H9 (cell line): ENCODE results near the gene MCL1. TPM values are rescaled to one million over a fixed set of nuclear protein-coding genes. Genes with fewer than 3 reads are reported as not detected.

ENCODE experiments used
- DNase-seq: peaks from one replicate; pipeline ENCODE4 v3.0.0-alpha.2; 2017
- H2AFZ ChIP-seq: one replicate; pipeline ENCODE4 v1.6.1; 2013; ENCODE audit warnings: mild to moderate bottlenecking, low read length, control low read depth, moderate library complexity
- H2AK5ac ChIP-seq: 2 replicates; pipeline ENCODE4 v1.6.1; 2013; ENCODE audit warnings: low read length, control low read depth, mixed read lengths; ENCODE audit not compliant: insufficient read length
- H2BK120ac ChIP-seq: one replicate; pipeline ENCODE4 v1.6.1; 2013; ENCODE audit warnings: low read depth, mild to moderate bottlenecking, low read length, control low read depth, inconsistent platforms; ENCODE audit not compliant: poor library complexity, severe bottlenecking
- H2BK12ac ChIP-seq: 2 replicates; pipeline ENCODE4 v1.6.1; 2013; ENCODE audit warnings: low read length, control low read depth, mixed read lengths, low read depth; ENCODE audit not compliant: insufficient read length
- H2BK15ac ChIP-seq: 2 replicates; pipeline ENCODE4 v1.6.1; 2013; ENCODE audit warnings: low read depth, low read length, control low read depth
- H2BK20ac ChIP-seq: one replicate; pipeline ENCODE4 v1.6.1; 2013; ENCODE audit warnings: low read depth, mild to moderate bottlenecking, low read length, control low read depth, inconsistent platforms; ENCODE audit not compliant: poor library complexity, severe bottlenecking
- H2BK5ac ChIP-seq: 2 replicates; pipeline ENCODE4 v1.6.1; 2013; ENCODE audit warnings: low read length, control low read depth, mixed read lengths; ENCODE audit not compliant: insufficient read length
- H3K14ac ChIP-seq: 2 replicates; pipeline ENCODE4 v1.6.1; 2013; ENCODE audit warnings: low read length, control low read depth; ENCODE audit not compliant: insufficient read depth
- H3K18ac ChIP-seq: 2 replicates; pipeline ENCODE4 v1.6.1; 2013; ENCODE audit warnings: low read depth, mild to moderate bottlenecking, mixed read lengths, low read length, control low read depth; ENCODE audit not compliant: insufficient read length
- H3K23ac ChIP-seq: 2 replicates; pipeline ENCODE4 v1.6.1; 2013; ENCODE audit warnings: low read length, control low read depth, mixed read lengths, low read depth; ENCODE audit not compliant: insufficient read length
- H3K23me2 ChIP-seq: 2 replicates; pipeline ENCODE4 v1.6.1; 2013; ENCODE audit warnings: low read depth, mild to moderate bottlenecking, mixed read lengths, low read length, control low read depth; ENCODE audit not compliant: insufficient read length, poor library complexity, severe bottlenecking
- H3K27ac ChIP-seq: 2 replicates; pipeline ENCODE4 v1.5.1; 2013; ENCODE audit warnings: low read length, control low read depth, mixed read lengths, low read depth; ENCODE audit not compliant: insufficient read length
- H3K27me3 ChIP-seq: 2 replicates; pipeline ENCODE4 v1.6.1; 2013; ENCODE audit warnings: low read length, control low read depth, inconsistent platforms; ENCODE audit not compliant: insufficient read depth
- H3K4ac ChIP-seq: 2 replicates; pipeline ENCODE4 v1.6.1; 2013; ENCODE audit warnings: low read depth, mild to moderate bottlenecking, control low read depth, inconsistent platforms, low read length, moderate library complexity
- H3K4me1 ChIP-seq: 2 replicates; pipeline ENCODE4 v1.6.1; 2013; ENCODE audit warnings: low read length, control low read depth, inconsistent platforms; ENCODE audit not compliant: insufficient read depth
- H3K4me2 ChIP-seq: 2 replicates; pipeline ENCODE4 v1.6.1; 2013; ENCODE audit warnings: low read length, control low read depth, mixed read lengths; ENCODE audit not compliant: insufficient read length, insufficient read depth
- H3K56ac ChIP-seq: 2 replicates; pipeline ENCODE4 v1.6.1; 2013; ENCODE audit warnings: low read depth, mild to moderate bottlenecking, mixed read lengths, low read length, control low read depth; ENCODE audit not compliant: insufficient read length
- H3K79me1 ChIP-seq: 2 replicates; pipeline ENCODE4 v1.6.1; 2013; ENCODE audit warnings: low read depth, mild to moderate bottlenecking, moderate library complexity, low read length, control low read depth, inconsistent platforms; ENCODE audit not compliant: insufficient read depth, poor library complexity, severe bottlenecking
- H3K79me2 ChIP-seq: 2 replicates; pipeline ENCODE4 v1.6.1; 2013; ENCODE audit warnings: low read length, control low read depth, inconsistent platforms; ENCODE audit not compliant: insufficient read depth
- H3K9ac ChIP-seq: 2 replicates; pipeline ENCODE4 v1.6.1; 2013; ENCODE audit warnings: low read length, control low read depth, mixed read lengths; ENCODE audit not compliant: insufficient read length; ENCODE audit errors: extremely low read depth
- H3K9me3 ChIP-seq: one replicate; pipeline ENCODE4 v1.6.1; 2013; ENCODE audit warnings: low read depth, low read length, inconsistent platforms; ENCODE audit not compliant: control insufficient read depth
- H3T11ph ChIP-seq: one replicate; pipeline ENCODE4 v1.6.1; 2013; ENCODE audit warnings: mild to moderate bottlenecking, low read length, control low read depth, inconsistent platforms
- H4K20me1 ChIP-seq: one replicate; pipeline ENCODE4 v1.6.1; 2013; ENCODE audit not compliant: control insufficient read depth, insufficient read length, insufficient read depth
- H4K5ac ChIP-seq: 2 replicates; pipeline ENCODE4 v1.6.1; 2013; ENCODE audit warnings: low read depth, mild to moderate bottlenecking, mixed read lengths, low read length, control low read depth; ENCODE audit not compliant: insufficient read length
- H4K8ac ChIP-seq: replicated peaks from 2 replicates; pipeline ENCODE4 v1.6.1; 2013; ENCODE audit warnings: low read length, control low read depth, mixed read lengths, low read depth; ENCODE audit not compliant: insufficient read length
- H4K91ac ChIP-seq: 2 replicates; pipeline ENCODE4 v1.6.1; 2013; ENCODE audit warnings: low read depth, mild to moderate bottlenecking, moderate library complexity, mixed read lengths, low read length, control low read depth; ENCODE audit not compliant: insufficient read length
- H3K27ac Mint-ChIP-seq, 3 experiments: 2 replicates in 2 of 3; 3 replicates in 1 of 3; pipeline ENCODE4 v1.8.0; 2020 to 2021; ENCODE audit warnings: mixed read lengths in 3 of 3, mild to moderate bottlenecking in 1 of 3, moderate library complexity in 1 of 3
- H3K27me3 Mint-ChIP-seq: 2 replicates; pipeline ENCODE4 v1.8.0; 2021; ENCODE audit warnings: low read depth, mild to moderate bottlenecking, moderate library complexity, mixed read lengths
- H3K36me3 Mint-ChIP-seq, 3 experiments: 2 replicates in 2 of 3; 3 replicates in 1 of 3; pipeline ENCODE4 v1.8.0; 2020 to 2021; ENCODE audit warnings: low read depth in 3 of 3, mixed read lengths in 3 of 3; ENCODE audit not compliant: insufficient read depth in 1 of 3
- H3K4me1 Mint-ChIP-seq, 2 experiments: 2 replicates each; pipeline ENCODE4 v1.8.0; 2020; ENCODE audit warnings: mixed read lengths in 2 of 2
- H3K4me3 Mint-ChIP-seq, 2 experiments: 2 replicates in 1 of 2; 3 replicates in 1 of 2; pipeline ENCODE4 v1.8.0; 2020 to 2021; ENCODE audit warnings: mild to moderate bottlenecking in 2 of 2, mixed read lengths in 2 of 2, moderate library complexity in 1 of 2
- H3K9me3 Mint-ChIP-seq, 2 experiments: 2 replicates in 1 of 2; 3 replicates in 1 of 2; pipeline ENCODE4 v1.8.0; 2020; ENCODE audit warnings: mild to moderate bottlenecking in 2 of 2, mixed read lengths in 2 of 2, moderate library complexity in 1 of 2
- CTCF ChIP-seq: fragments of 200-600 bp; sonication (generic); conservative IDR thresholded peaks from 3 replicates; pipeline ENCODE4 v1.8.0; 2021; ENCODE audit warnings: antibody characterized with exemption, mild to moderate bottlenecking
- WGBS: extraction: QIAGEN DNeasy Blood & Tissue Kit; methylation state at CpG from one replicate; pipeline ENCODE4 v1.1.7; 2013; ENCODE audit warnings: missing lambda C conversion rate, low lambda C conversion rate, mixed read lengths; ENCODE audit not compliant: insufficient read length; ENCODE audit errors: extremely low coverage; 5-methylcytosine and 5-hydroxymethylcytosine counted together
- total RNA-seq: library from RNA; stranded (reverse); gene quantifications from 2 replicates; pipeline ENCODE4 v1.2.1, GENCODE V29; 2021

Gene MCL1
- total RNA-seq, 1 experiment from 2014 or later = 247 TPM

GRCh38 chr1:150621497-150622302 lies 42.3 kb upstream of the MCL1 start:
- Histone ChIP-seq H2AK5ac (no peak overlapping the region), H3K9me3 (no peaks in the 10 kb centered on the region), H3K56ac (no peak overlapping the region), H3T11ph (no peak overlapping the region), H3K18ac (no peak overlapping the region), H4K91ac (no peak overlapping the region), H3K4me1 (no peaks in the 10 kb centered on the region), H2AFZ (no peak overlapping the region), H3K79me2 (no peaks in the 10 kb centered on the region), H3K14ac (no peak overlapping the region), H3K23me2 (no peaks in the 10 kb centered on the region), H3K23ac (no peak overlapping the region), H3K27me3 (peaks cover 1% of the 10 kb centered on the region; the same call in 1 of the 2 replicates), H2BK15ac (no peak overlapping the region), H3K4ac (no peak overlapping the region), H3K79me1 (peaks cover 5% of the 10 kb centered on the region), H3K4me2 (no peak overlapping the region), H4K8ac (no peak overlapping the region), H2BK5ac (no peak overlapping the region), H2BK120ac (no peak overlapping the region), H2BK20ac (no peak overlapping the region), H4K5ac (no peak overlapping the region), H3K9ac (no peak overlapping the region), H2BK12ac (no peak overlapping the region), H3K27ac (no peak overlapping the region), H4K20me1 (peaks cover 3% of the 10 kb centered on the region)
- peaks cover 57 to 92% (median 80%) of the 10 kb centered on the region in 3 experiments for H3K36me3 Mint-ChIP-seq
- DNase-seq = no peak
- H3K27me3 Mint-ChIP-seq = no peaks in the 10 kb centered on the region
- H3K4me1 Mint-ChIP-seq = peaks cover 12 to 18% of the 10 kb centered on the region in 2 experiments
- H3K4me3 Mint-ChIP-seq = no peak overlapping the region; a peak in 1 of 5 replicates
- peak overlapping the region; percentile 10 to 90 (median 20); a peak in 3 of 7 replicates for H3K27ac Mint-ChIP-seq
- TF ChIP-seq CTCF = peak; percentile 80
- no peaks in the 10 kb centered on the region for H3K9me3 Mint-ChIP-seq
- WGBS = no CpG with 5 or more reads among the region's 8 CpGs
